ENCODE results near the gene CLEC12A.

The CLEC12A gene

GRCh38 chr12:9992296-9992695 lies 21.1 kb downstream of the CLEC12A start:
- Histone ChIP-seq H3K36me3 (replicated peaks; ENCODE audit: insufficient read depth, low read length) (no peaks in the 10 kb centered on the region), H3K4me3 (ENCODE audit: low read length) (no peak overlapping the region), H3K27me3 (replicated peaks; ENCODE audit: insufficient read depth, low read length) (no peaks in the 10 kb centered on the region), H2AFZ (ENCODE audit: low read length) (no peak overlapping the region), H3K4me2 (ENCODE audit: low read depth, low read length) (no peak overlapping the region), H3K9me2 (replicated peaks; ENCODE audit: insufficient read depth, low read length) (no peaks in the 10 kb centered on the region), H3K79me2 (ENCODE audit: low read length) (no peaks in the 10 kb centered on the region), H3K9ac (ENCODE audit: low read length) (no peak overlapping the region), H3F3A (ENCODE audit: insufficient read depth, low read length) (no peaks in the 10 kb centered on the region), H3K9me3 (replicated peaks; ENCODE audit: insufficient read depth, low read length) (no peaks in the 10 kb centered on the region), H3K27ac (ENCODE audit: low read length) (no peak overlapping the region), H4K20me1 (ENCODE audit: insufficient read depth, low read length) (no peaks in the 10 kb centered on the region), H3K4me1 (ENCODE audit: low read length) (no peaks in the 10 kb centered on the region)
- DNase-seq, result no peak
- TF ChIP-seq EZH2 (optimal IDR thresholded peaks at IDR 0.05; ENCODE audit: low read depth, low read length) (no peak), EZH2phosphoT487 (IDR thresholded peaks at IDR 0.05; ENCODE audit: low read length) (no peak)
- TF ChIP-seq, protein P1, sequence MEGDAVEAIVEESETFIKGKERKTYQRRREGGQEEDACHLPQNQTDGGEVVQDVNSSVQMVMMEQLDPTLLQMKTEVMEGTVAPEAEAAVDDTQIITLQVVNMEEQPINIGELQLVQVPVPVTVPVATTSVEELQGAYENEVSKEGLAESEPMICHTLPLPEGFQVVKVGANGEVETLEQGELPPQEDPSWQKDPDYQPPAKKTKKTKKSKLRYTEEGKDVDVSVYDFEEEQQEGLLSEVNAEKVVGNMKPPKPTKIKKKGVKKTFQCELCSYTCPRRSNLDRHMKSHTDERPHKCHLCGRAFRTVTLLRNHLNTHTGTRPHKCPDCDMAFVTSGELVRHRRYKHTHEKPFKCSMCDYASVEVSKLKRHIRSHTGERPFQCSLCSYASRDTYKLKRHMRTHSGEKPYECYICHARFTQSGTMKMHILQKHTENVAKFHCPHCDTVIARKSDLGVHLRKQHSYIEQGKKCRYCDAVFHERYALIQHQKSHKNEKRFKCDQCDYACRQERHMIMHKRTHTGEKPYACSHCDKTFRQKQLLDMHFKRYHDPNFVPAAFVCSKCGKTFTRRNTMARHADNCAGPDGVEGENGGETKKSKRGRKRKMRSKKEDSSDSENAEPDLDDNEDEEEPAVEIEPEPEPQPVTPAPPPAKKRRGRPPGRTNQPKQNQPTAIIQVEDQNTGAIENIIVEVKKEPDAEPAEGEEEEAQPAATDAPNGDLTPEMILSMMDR (IDR thresholded peaks at IDR 0.05; ENCODE audit: low read length), result no peak

DNA sequence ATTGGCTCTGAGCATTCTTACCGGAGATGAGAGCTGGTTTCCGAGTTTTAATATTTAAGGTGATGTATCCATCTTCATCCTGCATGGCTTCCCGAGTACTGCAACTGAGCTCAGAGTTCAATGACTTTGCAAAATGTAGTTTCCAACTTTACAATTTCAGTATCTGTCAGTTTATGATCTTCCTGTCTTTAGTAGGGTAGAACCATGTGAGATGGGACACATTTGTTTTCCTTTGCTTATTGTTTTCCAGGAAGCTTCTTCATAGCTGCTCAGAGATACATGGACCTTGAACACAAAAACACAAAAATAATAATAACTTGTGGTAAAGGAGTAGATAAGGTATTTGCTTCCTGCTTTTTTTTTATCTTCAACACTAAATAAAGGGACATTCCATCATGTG lies 27.8 kb downstream of the CLEC12A start, which contains the start of gene CLEC1B:
Gene CLEC1B (minus strand): TSS at position 106 of the 400 bp plus-strand sequence. CDS start 21 bp downstream, at position 85.
- Histone ChIP-seq H3K36me3 (replicated peaks; ENCODE audit: insufficient read depth, low read length) (no peaks in the 10 kb centered on the region), H3K4me1 (ENCODE audit: low read length) (no peaks in the 10 kb centered on the region), H3K9me3 (replicated peaks; ENCODE audit: insufficient read depth, low read length) (no peaks in the 10 kb centered on the region), H3K9me2 (replicated peaks; ENCODE audit: insufficient read depth, low read length) (no peaks in the 10 kb centered on the region), H4K20me1 (ENCODE audit: insufficient read depth, low read length) (no peaks in the 10 kb centered on the region), H2AFZ (ENCODE audit: low read length) (no peak within 1 kb of the TSS), H3K9ac (ENCODE audit: low read length) (no peak within 1 kb of the TSS), H3F3A (ENCODE audit: insufficient read depth, low read length) (no peaks in the 10 kb centered on the region), H3K79me2 (ENCODE audit: low read length) (no peaks in the 10 kb centered on the region), H3K27ac (ENCODE audit: low read length) (no peak within 1 kb of the TSS), H3K4me3 (ENCODE audit: low read length) (no peak within 1 kb of the TSS), H3K27me3 (replicated peaks; ENCODE audit: insufficient read depth, low read length) (no peaks in the 10 kb centered on the region), H3K4me2 (ENCODE audit: low read depth, low read length) (no peak within 1 kb of the TSS)
- no peak for DNase-seq
- TF ChIP-seq EZH2phosphoT487 (IDR thresholded peaks at IDR 0.05; ENCODE audit: low read length) (no peak), EZH2 (optimal IDR thresholded peaks at IDR 0.05; ENCODE audit: low read depth, low read length) (no peak)
- TF ChIP-seq, protein P1 (IDR thresholded peaks at IDR 0.05; ENCODE audit: low read length), result no peak

GRCh38 chr12:10001171-10001776 lies 30.1 kb downstream of the CLEC12A start:
- TF ChIP-seq, protein P1 (IDR thresholded peaks at IDR 0.05; ENCODE audit: low read length), result no peak
- Histone ChIP-seq H3K27ac (ENCODE audit: low read length) (no peak overlapping the region), H3K9ac (ENCODE audit: low read length) (no peak overlapping the region), H3K9me2 (replicated peaks; ENCODE audit: insufficient read depth, low read length) (no peaks in the 10 kb centered on the region), H2AFZ (ENCODE audit: low read length) (no peak overlapping the region), H3K4me2 (ENCODE audit: low read depth, low read length) (no peak overlapping the region), H4K20me1 (ENCODE audit: insufficient read depth, low read length) (no peaks in the 10 kb centered on the region), H3F3A (ENCODE audit: insufficient read depth, low read length) (no peaks in the 10 kb centered on the region), H3K9me3 (replicated peaks; ENCODE audit: insufficient read depth, low read length) (no peaks in the 10 kb centered on the region), H3K27me3 (replicated peaks; ENCODE audit: insufficient read depth, low read length) (no peaks in the 10 kb centered on the region), H3K4me1 (ENCODE audit: low read length) (no peaks in the 10 kb centered on the region), H3K36me3 (replicated peaks; ENCODE audit: insufficient read depth, low read length) (no peaks in the 10 kb centered on the region), H3K79me2 (ENCODE audit: low read length) (no peaks in the 10 kb centered on the region), H3K4me3 (ENCODE audit: low read length) (no peak overlapping the region)
- no peak for DNase-seq
